ENCODE measurements around the gene TMEM150B.
A peak's percentile ranks its signal among the peaks of the same experiment; 100 is the strongest.

The TMEM150B gene

DNA sequence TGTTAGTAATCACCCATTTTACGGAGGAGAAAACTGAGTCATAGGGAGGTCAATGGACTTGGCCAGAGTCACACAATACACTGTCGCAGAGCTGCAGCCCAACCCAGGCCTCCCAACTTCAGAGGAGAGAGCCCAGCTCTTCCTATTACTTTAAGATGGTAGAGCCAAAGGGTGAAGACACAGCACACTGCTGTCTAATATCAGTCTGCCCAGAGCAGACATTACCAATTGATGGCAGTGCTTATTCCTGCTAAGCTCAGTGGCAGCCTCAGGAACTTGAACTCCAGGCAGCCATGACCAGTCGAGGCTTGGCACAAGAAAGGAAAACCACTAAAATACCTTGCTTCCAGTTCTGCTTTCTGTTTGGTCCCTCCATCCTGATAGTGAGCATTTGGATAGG, 18.4 kb downstream of the TMEM150B start:
- DNase-seq (ENCODE audit: low read depth, low spot score): no peak

GRCh38 chr19:55305983-55306562, 19.1 kb downstream of the TMEM150B start:
- no peak for DNase-seq (ENCODE audit: low read depth, low spot score)

GRCh38 chr19:55305491-55305890, 19.6 kb downstream of the TMEM150B start:
- DNase-seq (ENCODE audit: low read depth, low spot score): no peak

DNA sequence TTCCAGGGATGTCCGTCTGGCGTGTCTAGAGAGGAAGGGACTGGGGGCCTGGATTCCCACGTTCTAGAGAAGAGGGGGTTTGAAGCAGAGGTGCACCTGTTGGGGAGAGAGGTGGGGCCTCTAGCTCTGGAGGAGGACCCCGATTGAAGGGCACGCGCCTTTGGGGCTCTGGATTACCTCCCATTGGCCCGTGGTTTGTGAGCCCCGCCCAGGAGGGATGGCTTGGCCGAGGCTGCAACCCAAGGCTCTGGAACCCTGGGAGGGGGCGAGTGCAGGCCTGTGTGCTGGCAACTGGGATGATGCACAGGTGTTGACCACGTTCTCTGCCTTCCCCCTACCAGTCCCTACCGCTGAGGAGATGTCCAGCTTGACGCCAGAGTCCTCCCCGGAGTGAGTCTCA, 20.2 kb downstream of the TMEM150B start:
- DNase-seq (ENCODE audit: low read depth, low spot score): no peak

DNA sequence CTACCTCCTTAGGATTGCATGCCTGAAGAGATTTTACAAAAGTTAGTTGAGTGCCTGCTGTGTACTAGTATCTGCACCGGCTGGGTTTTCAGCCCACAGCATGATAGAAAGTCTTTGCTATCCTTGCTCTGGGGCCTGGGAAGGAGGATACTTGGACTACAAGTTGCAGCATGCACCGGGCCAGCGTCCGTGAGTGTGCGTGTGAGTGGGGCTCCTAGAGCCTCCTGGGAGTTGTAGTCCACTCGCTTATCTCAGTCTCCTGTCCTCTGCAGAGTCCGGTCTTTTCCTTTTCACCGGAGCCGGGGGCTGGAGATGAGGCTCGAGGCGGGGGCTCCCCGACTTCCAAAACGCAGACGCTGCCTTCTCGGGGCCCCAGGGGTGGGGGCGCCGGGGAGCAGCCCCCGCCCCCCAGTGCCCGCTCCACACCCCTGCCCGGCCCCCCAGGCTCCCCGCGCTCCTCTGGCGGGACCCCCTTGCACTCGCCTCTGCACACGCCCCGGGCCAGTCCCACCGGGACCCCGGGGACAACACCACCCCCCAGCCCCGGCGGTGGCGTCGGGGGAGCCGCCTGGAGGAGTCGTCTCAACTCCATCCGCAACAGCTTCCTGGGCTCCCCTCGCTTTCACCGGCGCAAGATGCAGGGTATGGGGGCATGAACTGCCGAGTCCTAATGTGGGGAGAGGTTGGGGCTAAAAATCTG, 20.7 kb downstream of the TMEM150B start:
- no peak for DNase-seq (ENCODE audit: low read depth, low spot score)

DNA sequence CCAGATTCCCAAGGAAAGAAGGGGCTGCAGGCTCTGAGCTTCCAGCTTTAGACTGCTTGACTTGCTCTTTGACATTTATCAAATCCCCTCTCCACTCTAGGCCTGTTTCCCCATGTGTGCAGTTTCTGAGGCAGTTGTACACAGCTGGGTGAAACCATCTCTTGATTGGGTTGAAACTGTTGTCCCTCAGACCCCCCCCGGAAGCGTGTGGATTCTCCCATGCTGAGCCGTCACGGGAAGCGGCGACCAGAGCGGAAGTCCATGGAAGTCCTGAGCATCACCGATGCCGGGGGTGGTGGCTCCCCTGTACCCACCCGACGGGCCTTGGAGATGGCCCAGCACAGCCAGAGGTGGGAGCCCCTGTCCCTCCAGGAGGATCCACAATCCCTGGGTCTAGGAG, 21.7 kb downstream of the TMEM150B start:
- DNase-seq (ENCODE audit: low read depth, low spot score): no peak

DNA sequence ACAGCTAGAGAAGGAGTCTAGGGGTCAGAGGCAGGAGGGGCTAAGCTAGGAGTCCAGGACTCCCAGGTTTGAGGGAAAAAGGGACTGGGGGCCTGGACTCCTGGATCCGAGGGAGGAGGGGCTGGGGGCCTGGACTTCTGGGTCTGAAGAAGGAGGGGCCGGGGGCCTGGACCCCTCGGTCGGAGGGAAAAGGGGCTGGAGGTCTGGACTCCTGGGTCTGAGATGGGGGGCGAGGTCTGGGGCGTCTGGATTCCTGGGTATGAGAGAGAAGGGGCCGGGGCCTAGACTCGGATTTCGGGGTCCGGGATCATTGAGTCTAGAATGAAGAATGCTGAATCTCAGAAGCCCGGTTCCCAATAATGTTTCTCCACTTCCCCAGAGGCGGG, 22.8 kb downstream of the TMEM150B start:
- no peak for DNase-seq (ENCODE audit: low read depth, low spot score)

DNA sequence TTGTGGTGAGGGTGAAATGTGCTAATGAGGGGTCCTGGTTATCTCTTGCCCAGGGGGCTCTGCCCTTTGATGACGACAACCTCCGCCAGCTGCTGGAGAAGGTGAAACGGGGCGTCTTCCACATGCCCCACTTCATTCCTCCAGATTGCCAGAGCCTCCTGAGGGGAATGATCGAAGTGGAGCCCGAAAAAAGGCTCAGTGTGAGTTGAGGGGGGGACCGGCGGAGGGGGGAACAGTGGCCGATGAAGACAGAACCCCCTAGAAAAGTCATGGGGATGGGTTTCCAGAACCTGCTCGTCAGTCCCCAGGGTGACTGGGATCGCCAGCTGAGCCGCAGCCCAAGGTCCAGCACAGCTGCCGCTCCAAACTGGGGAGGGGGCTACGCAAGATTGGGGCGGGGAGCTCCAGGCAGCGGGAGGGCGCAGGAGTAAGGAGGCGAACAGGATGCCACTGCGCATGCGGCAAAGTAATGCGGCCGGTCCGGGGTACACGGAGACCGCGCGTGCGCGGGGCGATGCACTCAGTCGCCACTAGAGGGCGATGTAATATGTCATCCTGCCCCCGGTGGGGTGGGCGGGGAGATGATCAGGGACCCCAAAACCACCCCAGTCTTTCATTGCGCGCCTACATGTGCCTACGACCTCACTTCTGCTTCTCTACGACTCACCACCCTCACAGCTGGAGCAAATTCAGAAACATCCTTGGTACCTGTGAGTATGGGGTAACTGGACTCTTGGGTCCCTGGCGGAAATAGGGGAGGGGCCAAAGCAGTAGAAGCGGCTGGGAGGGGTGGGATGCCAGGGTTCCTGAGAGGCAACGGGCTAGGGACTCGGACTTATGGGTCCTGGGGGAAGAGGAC, 23.5 kb downstream of the TMEM150B start:
- DNase-seq (ENCODE audit: low read depth, low spot score): peak; percentile 90

- no peak for DNase-seq (ENCODE audit: low read depth, low spot score)
These were observed 24.2 kb downstream of the TMEM150B start for GRCh38 chr19:55300886-55301458.

DNA sequence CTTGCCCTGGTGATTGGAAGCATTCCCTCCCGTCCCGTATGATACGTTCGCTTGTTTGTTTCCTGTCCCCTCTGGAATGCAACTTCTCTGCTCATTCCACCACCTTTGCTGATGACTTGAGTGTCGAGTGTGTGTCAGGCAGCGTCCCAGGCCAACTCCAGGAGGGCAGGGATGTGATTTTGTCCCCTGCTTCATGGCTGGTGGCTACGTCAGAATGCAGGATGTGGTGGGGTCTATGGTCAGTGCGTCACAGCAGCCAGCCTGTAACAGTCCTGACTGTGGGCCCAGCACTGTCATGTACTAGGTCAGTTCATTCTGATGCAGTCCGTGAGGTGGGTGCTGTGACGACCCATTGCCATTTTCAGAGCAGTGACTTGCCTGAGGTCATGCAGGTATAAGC, 25.1 kb downstream of the TMEM150B start:
- DNase-seq (ENCODE audit: low read depth, low spot score): no peak

DNA sequence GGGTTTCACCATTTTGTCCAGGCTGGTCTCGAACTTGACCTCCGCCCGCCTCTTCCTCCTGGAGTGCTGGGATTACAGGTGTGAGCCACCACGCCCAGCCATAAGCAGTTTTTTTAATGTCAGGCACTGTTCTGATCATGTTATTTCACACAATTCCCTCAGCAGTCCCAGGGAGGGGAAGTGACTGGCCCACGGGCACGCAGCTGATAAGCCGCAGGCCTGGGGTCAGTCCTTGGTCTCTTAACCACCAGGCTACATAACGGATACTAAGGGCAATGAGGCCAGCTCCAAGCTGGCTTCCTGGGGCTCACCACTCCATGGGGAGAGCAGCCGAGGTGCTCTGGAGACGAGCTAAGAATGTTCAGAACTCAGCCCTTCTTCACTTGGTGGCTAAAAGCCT, 27.9 kb downstream of the TMEM150B start:
- DNase-seq (ENCODE audit: low read depth, low spot score): no peak

- no peak for DNase-seq (ENCODE audit: low read depth, low spot score)
These were observed 35.9 kb downstream of the TMEM150B start for GRCh38 chr19:55289117-55289796.

GRCh38 chr19:55287361-55288079, 37.6 kb downstream of the TMEM150B start:
- no peak for DNase-seq (ENCODE audit: low read depth, low spot score)

GRCh38 chr19:55285229-55285890, 39.8 kb downstream of the TMEM150B start:
- DNase-seq (ENCODE audit: low read depth, low spot score): peak; percentile 34

DNA sequence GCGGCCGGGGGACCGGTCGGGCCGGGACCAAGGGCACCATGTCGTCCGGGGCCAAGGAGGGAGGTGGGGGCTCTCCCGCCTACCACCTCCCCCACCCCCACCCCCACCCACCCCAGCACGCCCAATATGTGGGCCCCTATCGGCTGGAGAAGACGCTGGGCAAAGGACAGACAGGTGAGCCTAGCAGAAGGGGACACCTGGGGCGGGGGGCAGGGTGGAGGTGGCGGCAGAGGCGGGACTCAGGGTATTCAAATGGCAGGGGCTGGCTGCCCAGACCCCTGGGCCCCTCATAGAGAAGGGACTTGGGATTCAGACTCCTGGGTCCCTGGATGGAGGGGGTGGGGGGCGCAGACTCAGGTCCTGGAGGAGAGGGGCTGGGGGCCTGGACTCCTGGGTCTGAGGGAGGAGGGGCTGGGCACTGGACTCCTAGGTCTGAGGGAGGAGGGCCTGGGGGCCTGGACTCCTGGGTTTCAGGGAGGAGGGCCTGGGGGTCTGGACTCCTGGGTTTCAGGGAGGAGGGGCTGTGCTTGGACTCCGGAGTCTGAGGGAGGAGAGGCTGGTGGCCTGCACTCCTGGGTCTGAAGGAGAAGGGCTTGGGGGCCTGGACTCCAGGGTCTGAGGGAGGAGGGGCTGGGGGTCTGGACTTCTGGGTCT, 40.6 kb downstream of the TMEM150B start:
- DNase-seq (ENCODE audit: low read depth, low spot score): no peak

DNA sequence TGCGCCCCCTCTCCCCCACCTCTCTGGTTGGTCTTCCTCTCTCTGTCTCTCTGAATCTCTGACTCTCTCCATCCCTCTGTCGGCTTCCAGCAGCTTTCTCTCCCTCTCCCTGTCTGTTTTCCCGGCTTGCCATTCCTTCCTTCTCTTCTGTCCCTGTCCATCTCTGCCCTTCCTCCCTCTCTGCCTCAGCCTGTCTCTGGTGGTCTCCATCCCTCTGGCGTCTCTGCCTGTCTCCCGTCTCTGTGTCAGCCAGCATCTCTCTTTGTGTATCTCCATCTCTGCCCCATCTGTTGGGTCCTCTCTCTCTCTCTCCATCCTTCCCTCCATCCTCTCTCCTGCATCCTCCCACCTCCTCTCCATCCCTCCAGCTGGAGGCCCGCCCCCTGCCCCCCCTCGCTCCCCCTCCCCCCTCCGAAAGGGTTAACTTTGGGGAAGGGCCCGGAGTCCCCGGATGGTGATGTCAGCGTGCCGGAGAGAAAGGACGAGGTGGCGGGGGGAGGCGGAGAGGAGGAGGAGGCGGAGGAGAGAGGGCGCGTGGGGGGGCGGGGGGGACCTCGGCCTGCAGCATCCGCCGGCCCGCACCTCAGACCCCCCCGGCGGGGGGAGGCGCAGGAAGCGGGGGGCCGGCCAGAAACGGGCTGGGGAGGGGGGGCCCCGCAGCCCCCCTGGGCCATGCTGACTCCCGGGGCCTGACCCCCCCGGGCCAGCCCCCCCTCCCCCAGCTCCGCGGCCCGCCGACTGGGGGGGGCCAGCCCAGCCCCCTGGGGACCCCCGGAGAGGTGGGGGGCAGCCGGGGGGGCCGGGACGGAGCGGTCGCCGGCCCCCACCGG, 41.4 kb downstream of the TMEM150B start, which contains the start of gene BRSK1:
TSS of gene BRSK1 (plus strand) at position 450 of the 830 bp plus-strand sequence. CDS start 446 bp downstream, outside the sequence.
- DNase-seq (ENCODE audit: low read depth, low spot score): peak; percentile 87

DNA sequence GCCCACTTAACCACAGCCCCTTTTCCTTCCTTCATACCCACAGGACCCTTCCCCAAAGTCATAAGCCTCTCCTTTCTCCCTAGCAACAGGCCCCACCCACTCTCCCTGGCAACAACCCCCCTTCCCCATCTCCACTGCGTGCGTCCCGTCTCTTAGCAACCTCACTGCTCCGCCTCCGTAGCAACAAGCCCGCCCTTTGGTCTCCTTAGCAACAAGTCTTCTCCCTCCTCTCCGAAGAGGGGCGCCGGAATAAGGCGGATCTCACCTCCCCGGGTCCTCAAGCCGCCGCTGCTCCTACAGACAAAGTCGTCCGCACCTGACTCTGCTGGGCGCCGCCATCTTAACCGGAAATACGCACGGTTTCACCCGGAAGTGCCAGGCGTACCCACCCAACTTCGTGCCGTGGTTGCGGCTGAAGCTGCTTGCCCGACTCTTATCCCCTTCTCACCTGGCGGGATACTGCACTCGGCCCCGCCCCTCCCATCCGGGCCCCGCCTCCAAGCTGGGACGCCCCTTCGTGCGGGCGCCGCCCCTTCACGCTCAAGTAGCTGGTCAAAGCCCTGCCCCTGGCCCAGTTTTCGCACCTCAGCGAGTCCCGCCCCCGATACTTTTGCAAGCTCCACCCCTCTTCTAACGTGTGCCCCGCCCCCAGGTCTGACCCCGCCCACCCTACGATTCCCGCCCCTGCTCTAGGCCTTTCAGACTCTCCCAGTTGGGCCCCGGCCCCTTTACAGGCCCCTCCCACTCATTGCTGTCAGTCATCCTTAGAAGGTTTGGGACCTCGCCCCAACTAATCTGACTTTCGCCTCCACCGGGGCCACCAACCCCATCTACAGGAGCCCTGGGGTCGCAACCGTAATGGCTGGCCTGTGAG, 45.1 kb downstream of the TMEM150B start, which contains the start of gene HSPBP1:
TSS of gene HSPBP1 (minus strand) at position 341 of the 874 bp plus-strand sequence. CDS start 502 bp downstream, outside the sequence.
- peak; percentile 98 for DNase-seq (ENCODE audit: low read depth, low spot score)

GRCh38 chr19:55279340-55279739, 45.8 kb downstream of the TMEM150B start:
- DNase-seq (ENCODE audit: low read depth, low spot score): no peak
